ENCODE data around the gene APOL4. TPM values are rescaled to one million over a fixed set of nuclear protein-coding genes. Genes with fewer than 3 reads are reported as not detected.
"Not testable (repeated sequence)": the region's sequence is repeated elsewhere in the genome, so short reads cannot be mapped to it uniquely, and the experiment has no call there.

APOL4 gene
- total RNA-seq, 4 donors from 2014 or later, result 0.31 to 113 (median 44.3) TPM

DNA sequence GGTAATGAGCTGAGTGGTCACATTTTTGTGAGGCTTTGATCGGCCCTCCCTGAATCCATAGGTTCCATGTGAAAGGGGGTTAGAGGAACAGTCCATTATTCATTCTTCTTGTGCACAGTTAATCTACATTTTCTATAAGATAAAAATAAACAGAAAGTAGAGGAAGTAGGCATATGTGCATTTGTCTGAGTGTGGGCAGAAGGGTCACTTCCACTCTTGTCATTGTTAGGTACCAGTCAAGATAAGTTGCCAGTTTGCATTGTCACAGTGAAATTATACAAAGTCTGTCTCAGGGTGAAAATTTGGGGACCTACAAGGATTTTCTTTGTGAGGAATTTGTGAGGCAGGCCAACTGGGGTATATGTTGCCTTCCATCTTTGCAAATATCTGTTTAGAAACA, 4.6 kb upstream of the APOL4 start:
- ATAC-seq (ENCODE audit: low FRiP score) (no peak), DNase-seq (ENCODE audit: low spot score) (no peak)
- TF ChIP-seq, protein P1, sequence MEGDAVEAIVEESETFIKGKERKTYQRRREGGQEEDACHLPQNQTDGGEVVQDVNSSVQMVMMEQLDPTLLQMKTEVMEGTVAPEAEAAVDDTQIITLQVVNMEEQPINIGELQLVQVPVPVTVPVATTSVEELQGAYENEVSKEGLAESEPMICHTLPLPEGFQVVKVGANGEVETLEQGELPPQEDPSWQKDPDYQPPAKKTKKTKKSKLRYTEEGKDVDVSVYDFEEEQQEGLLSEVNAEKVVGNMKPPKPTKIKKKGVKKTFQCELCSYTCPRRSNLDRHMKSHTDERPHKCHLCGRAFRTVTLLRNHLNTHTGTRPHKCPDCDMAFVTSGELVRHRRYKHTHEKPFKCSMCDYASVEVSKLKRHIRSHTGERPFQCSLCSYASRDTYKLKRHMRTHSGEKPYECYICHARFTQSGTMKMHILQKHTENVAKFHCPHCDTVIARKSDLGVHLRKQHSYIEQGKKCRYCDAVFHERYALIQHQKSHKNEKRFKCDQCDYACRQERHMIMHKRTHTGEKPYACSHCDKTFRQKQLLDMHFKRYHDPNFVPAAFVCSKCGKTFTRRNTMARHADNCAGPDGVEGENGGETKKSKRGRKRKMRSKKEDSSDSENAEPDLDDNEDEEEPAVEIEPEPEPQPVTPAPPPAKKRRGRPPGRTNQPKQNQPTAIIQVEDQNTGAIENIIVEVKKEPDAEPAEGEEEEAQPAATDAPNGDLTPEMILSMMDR (IDR thresholded peaks at IDR 0.05), result no peak

DNA sequence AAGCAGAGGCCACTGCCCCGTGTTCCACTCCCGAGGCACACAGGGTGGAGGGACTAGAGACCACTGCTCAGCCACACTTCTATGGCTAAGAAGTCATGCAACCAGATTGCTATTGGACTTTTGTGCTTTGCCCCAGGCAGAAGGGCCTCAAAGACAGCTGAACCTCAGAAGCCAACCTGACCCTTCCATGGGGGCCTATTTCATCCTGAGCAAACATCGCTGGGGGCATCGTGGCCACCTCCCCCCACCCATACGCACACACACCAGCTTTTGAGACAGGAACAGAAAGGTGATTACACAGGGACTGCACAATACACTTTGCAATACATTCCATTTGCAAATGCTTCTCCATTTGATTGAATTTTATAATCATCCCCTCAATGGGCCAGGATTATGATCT, 4.0 kb upstream of the APOL4 start:
- not testable (repeated sequence) for DNase-seq (ENCODE audit: low spot score); ATAC-seq (ENCODE audit: low FRiP score)

DNA sequence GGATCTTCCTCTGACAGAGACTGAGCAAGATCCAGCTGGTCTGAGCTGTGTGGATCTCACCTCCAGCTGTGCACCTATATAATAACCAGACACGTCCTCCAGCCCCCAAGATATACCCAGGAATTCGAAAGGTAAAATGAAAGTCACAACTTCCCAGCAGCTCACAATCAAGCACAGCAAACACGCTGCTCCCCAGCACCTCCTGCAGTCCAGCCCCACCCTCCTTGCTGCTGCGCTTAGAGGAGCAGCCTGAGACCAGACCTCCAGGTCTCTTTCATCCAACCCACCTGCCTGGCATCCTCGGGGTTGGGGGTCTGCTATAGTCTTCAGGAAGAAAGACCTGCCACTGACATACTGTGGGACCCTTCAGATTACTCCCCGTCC, 3.0 kb upstream of the APOL4 start:
- TF ChIP-seq, protein P1 (IDR thresholded peaks at IDR 0.05), result no peak
- DNase-seq (ENCODE audit: low spot score), result no peak
- no peak for ATAC-seq (ENCODE audit: low FRiP score)

DNA sequence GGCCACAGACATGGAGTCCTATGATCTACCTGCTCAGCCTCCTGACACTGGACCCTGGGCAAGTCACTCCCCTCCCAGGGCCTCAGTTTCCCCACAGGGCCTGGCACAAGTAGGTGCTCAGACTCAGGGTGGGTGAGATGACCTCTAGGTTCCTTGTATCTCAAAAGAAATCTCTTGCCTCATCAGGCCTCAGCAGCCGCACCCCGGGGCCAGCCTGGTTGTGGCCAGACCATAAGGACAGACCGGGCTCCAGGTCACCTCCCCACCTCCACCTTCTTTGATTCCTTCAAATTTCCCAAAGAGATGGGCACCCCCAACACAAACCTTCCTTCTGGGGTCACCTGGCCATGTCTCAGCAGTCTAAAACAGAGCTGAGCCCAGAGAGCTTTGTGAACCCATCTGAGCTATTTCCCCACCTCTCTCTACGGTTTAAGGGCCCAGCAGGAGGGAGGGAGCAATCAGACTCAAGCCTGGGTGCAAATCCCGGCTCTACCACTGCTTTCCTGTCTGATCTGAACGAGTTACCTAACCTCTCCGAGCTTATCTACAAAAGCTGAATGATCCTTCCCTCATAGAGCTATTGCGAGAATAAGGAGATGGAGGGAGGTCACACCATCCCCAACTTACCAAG, 2.5 kb upstream of the APOL4 start:
- ATAC-seq (ENCODE audit: low FRiP score) (no peak), DNase-seq (ENCODE audit: low spot score) (no peak)
- TF ChIP-seq, protein P1 (IDR thresholded peaks at IDR 0.05), result no peak

DNA sequence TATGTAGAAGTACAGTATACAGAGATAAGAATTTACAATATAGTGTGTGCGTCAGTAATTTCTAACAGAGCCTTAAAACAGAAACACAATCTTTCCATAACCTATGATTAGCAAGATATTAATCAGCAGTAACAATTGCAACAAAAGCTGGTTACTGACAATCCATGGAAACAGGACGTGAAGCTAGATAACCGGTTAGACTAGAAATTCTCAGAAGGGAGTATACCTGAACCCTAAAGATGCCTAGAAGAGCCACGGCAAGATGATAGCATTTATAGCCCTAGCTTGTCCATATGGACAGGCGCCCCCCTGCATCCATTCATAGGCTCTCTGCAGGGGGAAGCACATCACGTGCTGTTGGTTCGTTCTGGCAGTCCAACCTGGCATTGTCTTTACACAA, 1.8 kb upstream of the APOL4 start:
- ATAC-seq (ENCODE audit: low FRiP score); DNase-seq (ENCODE audit: low spot score): not testable (repeated sequence)

DNA sequence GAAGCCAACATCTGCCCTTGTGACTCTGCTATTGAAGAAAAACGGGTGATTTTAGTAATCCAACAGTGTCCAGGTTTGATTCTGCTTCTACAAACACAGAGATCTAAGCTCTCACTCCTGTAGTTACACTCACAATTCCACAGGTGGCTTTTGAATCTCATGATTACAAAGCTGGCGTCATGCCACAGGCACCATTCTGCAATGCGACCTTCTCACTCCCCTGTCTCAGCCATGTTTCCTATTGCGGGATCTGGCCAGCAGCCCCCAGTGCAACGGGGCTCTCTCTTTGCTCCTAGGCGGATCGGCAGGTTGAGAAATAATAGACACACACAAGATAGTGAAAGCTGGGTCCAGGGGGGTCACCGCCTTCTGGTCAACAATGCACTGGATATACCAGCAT, 1.3 kb upstream of the APOL4 start:
- not testable (repeated sequence) for ATAC-seq (ENCODE audit: low FRiP score); DNase-seq (ENCODE audit: low spot score)

DNA sequence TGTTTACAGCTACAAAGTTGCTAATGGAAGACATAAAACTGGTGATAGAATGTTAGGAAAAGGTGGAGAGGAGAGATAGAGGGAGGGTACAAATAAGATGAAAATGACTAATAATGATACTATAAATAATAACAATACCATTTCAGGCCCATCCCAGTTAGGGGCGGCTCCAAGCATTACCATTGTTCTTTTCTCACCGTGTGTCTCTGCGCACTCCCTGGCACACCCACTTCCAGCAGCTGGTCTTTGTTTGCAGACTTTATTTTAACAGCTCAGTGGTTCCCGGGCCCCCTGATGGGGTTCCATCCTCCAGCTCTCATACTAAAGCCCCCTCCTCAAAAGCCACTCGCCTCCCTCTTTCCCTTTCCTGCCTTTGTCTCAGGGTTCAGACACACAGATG, 584 bp downstream of the APOL4 start:
- ATAC-seq (ENCODE audit: low FRiP score); DNase-seq (ENCODE audit: low spot score): not testable (repeated sequence)

DNA sequence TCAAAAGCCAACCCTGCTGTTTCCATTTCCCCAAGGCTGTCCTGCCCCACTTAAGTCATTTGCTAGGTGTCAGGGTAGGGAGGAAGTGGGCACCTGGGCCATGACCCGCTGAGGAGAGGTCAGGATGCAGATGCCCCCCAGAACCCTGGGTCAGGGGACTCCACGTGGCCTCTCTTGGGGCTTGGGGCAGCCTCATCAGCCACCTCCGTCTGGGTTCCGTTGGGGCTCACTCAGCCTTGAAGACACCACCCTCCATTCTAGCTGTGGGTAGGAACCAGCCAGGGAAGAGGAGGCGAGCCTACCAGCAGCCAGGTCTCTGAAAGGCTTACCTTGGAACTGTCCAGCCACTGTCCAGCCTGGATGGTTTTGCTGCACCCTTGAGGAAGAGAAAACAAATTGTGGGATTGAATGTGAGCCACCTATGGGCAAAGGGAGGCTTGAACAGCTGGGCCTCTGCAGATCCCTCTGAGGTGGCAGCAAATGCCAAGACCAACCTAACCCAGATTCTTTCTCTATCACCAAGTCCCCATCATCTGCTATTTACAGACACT, 2.5 kb downstream of the APOL4 start:
- TF ChIP-seq, protein P1 (IDR thresholded peaks at IDR 0.05), result no peak
- DNase-seq (ENCODE audit: low spot score) (no peak), ATAC-seq (ENCODE audit: low FRiP score) (no peak)

DNA sequence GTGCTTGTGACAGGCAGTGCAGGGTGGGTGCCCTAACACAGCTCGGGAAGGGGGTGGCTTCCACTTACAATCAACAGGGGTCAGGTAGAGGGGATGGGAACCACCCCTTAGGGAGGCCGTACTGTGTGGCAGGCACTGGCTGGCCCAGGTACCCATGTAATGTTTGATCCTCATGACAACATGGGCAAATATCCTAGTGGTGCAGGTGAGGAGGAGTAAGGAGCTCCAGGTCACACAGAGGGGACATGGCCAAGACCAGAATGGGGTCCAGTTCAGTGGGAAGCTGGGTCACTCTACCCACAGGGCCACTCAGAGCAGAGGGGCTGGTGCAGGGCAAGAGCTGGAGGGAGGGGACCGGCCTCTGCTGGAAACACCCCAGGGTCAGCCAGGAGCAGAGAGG, 3.1 kb downstream of the APOL4 start:
- TF ChIP-seq, protein P1 (IDR thresholded peaks at IDR 0.05), result no peak
- DNase-seq (ENCODE audit: low spot score) (no peak), ATAC-seq (ENCODE audit: low FRiP score) (no peak)

All from omental fat pad (tissue), 4 donors.